BJ (cell line): ENCODE data around the gene NOSIP. TPM values are rescaled to one million over a fixed set of nuclear protein-coding genes. Genes with fewer than 3 reads are reported as not detected.

ENCODE experiments used
- CTCF ChIA-PET: fragments of 350-600 bp; formaldehyde crosslinking; extraction: SDS; loops from one replicate; lab custom pipeline; 2021; ENCODE audit warnings: antibody characterized with exemption, inconsistent platforms; lab: Yijun Ruan, JAX
- POLR2A ChIA-PET: fragments of 300-600 bp; sonication (Branson Sonifier 250); formaldehyde crosslinking; extraction: SDS; loops from one replicate; lab custom pipeline; 2021; ENCODE audit warnings: antibody characterized with exemption; lab: Charles Lee
- DNase-seq: peaks from one replicate; pipeline ENCODE4 v3.0.0-alpha.2; 2011; ENCODE audit warnings: low read depth
- H3K27me3 ChIP-seq: 2 replicates; pipeline ENCODE4 v1.6.0; 2011; ENCODE audit warnings: low read length; ENCODE audit not compliant: control insufficient read depth, insufficient read depth
- H3K36me3 ChIP-seq: 2 replicates; pipeline ENCODE4 v1.5.1; 2011; ENCODE audit warnings: low read length; ENCODE audit not compliant: control insufficient read depth, insufficient read depth
- H3K4me3 ChIP-seq: 2 replicates; pipeline ENCODE4 v1.5.1; 2011; ENCODE audit warnings: low read depth, mild to moderate bottlenecking, control low read depth, low read length
- CTCF ChIP-seq: IDR thresholded peaks from 2 replicates; pipeline ENCODE4 v1.5.1; 2011; ENCODE audit warnings: low read depth, mild to moderate bottlenecking, control low read depth, inconsistent platforms, low read length, moderate library complexity; ENCODE audit not compliant: insufficient read depth
- polyA plus RNA-seq: library from polyadenylated mRNA; depleted of rRNA; stranded (reverse); fragments of >200 nt; gene quantifications from 2 replicates; pipeline ENCODE4 v1.2.3, GENCODE V29; 2011

Gene NOSIP
- polyA plus RNA-seq, 1 experiment, result 87.6 TPM

- ChIA-PET POLR2A (no interaction called here), CTCF (interaction anchor here (0.6 to 10.6 kb wide), 3 partner anchors 17 to 497 kb away, joined by 3 to 151 read pairs (median 11); no protein-coding TSS in a partner anchor)
- no peaks in the 10 kb centered on the region for H3K27me3 ChIP-seq
- peaks cover 21% of the 10 kb centered on the region for H3K36me3 ChIP-seq
- TF ChIP-seq CTCF, result no peak
- H3K4me3 ChIP-seq, result no peak overlapping the region
- no peak for DNase-seq
Observed at GRCh38 chr19:49552749-49553148, 27.6 kb downstream of the NOSIP start.

GRCh38 chr19:49551531-49551930 is 28.8 kb downstream of the NOSIP start:
- no peak for TF ChIP-seq CTCF
- ChIA-PET CTCF (interaction anchor here (10.6 kb wide), 1 partner anchor 46 kb away, joined by 151 read pairs; no protein-coding TSS in a partner anchor), POLR2A (no interaction called here)
- DNase-seq, result no peak
- H3K27me3 ChIP-seq, result no peaks in the 10 kb centered on the region
- no peak overlapping the region for H3K4me3 ChIP-seq
- H3K36me3 ChIP-seq, result peaks cover 12% of the 10 kb centered on the region

GRCh38 chr19:49549045-49549444 is 31.3 kb downstream of the NOSIP start:
- TF ChIP-seq CTCF, result no peak
- no peaks in the 10 kb centered on the region for H3K27me3 ChIP-seq
- no peak overlapping the region for H3K4me3 ChIP-seq
- 0 out of 2 replicates have a peak, but pooled peaks cover 2% of the 10 kb centered on the region for H3K36me3 ChIP-seq
- DNase-seq, result no peak
- POLR2A ChIA-PET, result no interaction called here
- CTCF ChIA-PET, result interaction anchor here (1.2 to 10.6 kb wide), 6 partner anchors 11 to 129 kb away, joined by 3 to 151 read pairs (median 18); partner anchors contain the start of gene RPS11

GRCh38 chr19:49546825-49547565 is 33.4 kb downstream of the NOSIP start:
- peaks cover 12% of the 10 kb centered on the region for H3K36me3 ChIP-seq

More at GRCh38 chr19:49546825-49547565, 33.4 kb downstream of the NOSIP start:
- POLR2A ChIA-PET, result interaction anchor here (0.5 kb wide), 1 partner anchor 9 kb away, joined by 12 read pairs; no protein-coding TSS in a partner anchor
- TF ChIP-seq CTCF, result peak; percentile 77
- no peaks in the 10 kb centered on the region for H3K27me3 ChIP-seq
- no peak overlapping the region for H3K4me3 ChIP-seq
- CTCF ChIA-PET, result interaction anchor here (0.6 to 10.6 kb wide), 27 partner anchors 10 to 242 kb away, joined by 3 to 151 read pairs (median 5); partner anchors contain the start of gene RCN3
- peak; percentile 74 for DNase-seq
